Heart left ventricle (tissue), 16 donors: Measurements from ENCODE around the gene CRLF2. TPM values are rescaled to one million over a fixed set of nuclear protein-coding genes. Genes with fewer than 3 reads are reported as not detected.

Experiments
- ATAC-seq, 4 donors: fragments of 200-7000 bp; cut with Tn5 transposase; one replicate each; pipeline ENCODE4 v1.9.1; 2020 to 2022; ENCODE audit warnings: moderate library complexity in 4 of 4, mild to moderate bottlenecking in 3 of 4, moderate number of reproducible peaks in 1 of 4
- DNase-seq, 5 donors: peaks; one replicate each; pipeline ENCODE4 v3.0.0-alpha.2; 2020
- H3K27ac ChIP-seq, 12 donors: fragments of 200-600 bp; sonication (generic) in 4 of 12; one replicate each; pipeline versions ENCODE4 v1.5.0 to v1.8.0; 2016 to 2022; ENCODE audit warnings: mild to moderate bottlenecking in 2 of 12
- H3K27me3 ChIP-seq, 9 donors: fragments of 200-600 bp; sonication (generic) in 2 of 9; one replicate each; pipeline versions ENCODE4 v1.5.1 to v1.8.0; 2016 to 2022; ENCODE audit warnings: mild to moderate bottlenecking in 3 of 9
- H3K36me3 ChIP-seq, 9 donors: fragments of 200-600 bp; sonication (generic) in 2 of 9; one replicate each; pipeline versions ENCODE4 v1.5.0 to v1.8.0; 2018 to 2022; ENCODE audit warnings: mild to moderate bottlenecking in 2 of 9
- H3K4me1 ChIP-seq, 12 donors: fragments of 200-600 bp; sonication (generic) in 4 of 12; one replicate each; pipeline versions ENCODE4 v1.5.0 to v1.8.0; 2016 to 2022; ENCODE audit warnings: mild to moderate bottlenecking in 3 of 12
- H3K4me3 ChIP-seq, 12 donors: fragments of 200-600 bp; sonication (generic) in 4 of 12; one replicate each; pipeline versions ENCODE4 v1.5.0 to v1.8.0; 2017 to 2022; ENCODE audit warnings: mild to moderate bottlenecking in 9 of 12, moderate library complexity in 4 of 12
- H3K9me3 ChIP-seq, 12 donors: fragments of 200-600 bp; sonication (generic) in 4 of 12; one replicate each; pipeline versions ENCODE4 v1.5.0 to v1.8.0; 2016 to 2022; ENCODE audit warnings: mild to moderate bottlenecking in 1 of 12
- POLR2A ChIP-seq, 2 donors: fragments of 450-650 bp; IDR thresholded peaks; one replicate each; pipeline ENCODE4 v1.6.1; 2017; ENCODE audit warnings: antibody characterized with exemption in 2 of 2, mild to moderate bottlenecking in 2 of 2, moderate library complexity in 2 of 2
- WGBS, 4 donors: extraction: QIAGEN DNeasy Blood & Tissue Kit in 2 of 4; methylation state at CpG; one replicate each; pipeline versions ENCODE4 v1.1.5 to v1.1.7; 2013 to 2018; 5-methylcytosine and 5-hydroxymethylcytosine counted together
- intact Hi-C, 10 donors: fragments of 100-400 bp; cut with DNase I; formaldehyde crosslinking; loops; one replicate each; pipeline versions ENCODE4 v1.11.1 to v1.14.2; 2022
- polyA plus RNA-seq, 2 donors: library from polyadenylated mRNA; stranded (reverse); fragments of 200-250 nt; gene quantifications; one replicate each; pipeline ENCODE4 v1.2.3, GENCODE V29; 2013
- total RNA-seq, 9 donors: library from RNA; depleted of rRNA in 2 of 9; stranded (reverse); fragments of >200 nt in 2 of 9; fragmentation: NEBNext Ultra II Directional in 3 of 9; extraction: Animal tissue kit (Norgen Biotek cat#: 25700) in 3 of 9; gene quantifications; one replicate each; pipeline versions ENCODE4 v1.1.0 to v1.2.4, GENCODE V29; 2016 to 2023
- TF ChIP-seq, protein P1 (sequence below), 12 donors: fragments of 200-600 bp; sonication (generic) in 4 of 12; IDR thresholded peaks; one replicate each; pipeline versions ENCODE4 v1.5.0 to v1.8.0; 2018 to 2022; ENCODE audit warnings: antibody characterized with exemption in 12 of 12, mild to moderate bottlenecking in 5 of 12
- donor health status: ischemic (EF 13 %, LVEDD 7.1; RV severe dilation, severe dysfunction).
- donor health status: healthy with polysubstance abuse.
- donor health status: DM: no; HTN: yes; CAD: no.
- donor health status: DM: no; HTN: no; CAD: no.
- donor health status: ischemic (EF 25% LVEDD 6.9; RV normal size, moderate dysfunction).
- donor health status: ischemic (EF 25% LVEDD 5.7; RV mildly dilated, moderate dysfunction).
- donor health status: healthy.
- donor health status: DM: yes; HTN: yes; CAD: no.
- donor health status: ischemic (EF 35%, LVEDD 5.7; RV mildly dilated, moderate dysfunction).
- donor health status: nonischemic (EF 11% LVEDD 7.7; RV severe dilation, severe dysfunction).
- donor health status: DM: yes; HTN: yes; CAD: no.
- donor health status: PGD.
- donor health status: ischemic (EF 29% LVEDD 5.4; RV normal size, mild dysfunction).
- donor health status: nonischemic (EF 23%, LVEDD 6.1; RV moderate dilation, normal function).

The CRLF2 gene
- total and polyA plus RNA-seq, 11 donors, result 0.19 to 0.20 TPM; not detected in 9

DNA sequence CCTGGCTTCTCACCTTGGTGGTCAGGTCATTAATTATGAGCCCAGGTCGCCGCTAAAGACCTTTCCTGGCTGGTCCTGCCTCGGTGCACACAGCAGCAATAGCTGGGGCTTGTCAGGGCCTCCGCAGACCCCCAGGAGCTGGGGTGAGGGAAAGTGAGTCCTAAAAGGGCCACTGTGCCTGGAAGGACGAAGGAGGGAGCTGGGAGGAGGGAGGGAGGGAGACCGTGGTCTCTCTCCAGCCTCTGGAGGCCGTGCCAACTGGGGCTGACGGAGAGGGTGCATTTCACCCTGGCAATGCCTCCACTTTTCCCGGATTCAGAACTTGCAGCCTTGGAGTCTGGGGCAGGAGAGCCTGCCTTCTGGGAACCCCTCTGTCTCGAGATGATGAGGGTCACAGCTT lies 60.4 kb downstream of the CRLF2 start:
- Histone ChIP-seq H3K9me3 (no peaks in the 10 kb centered on the region), H3K27ac (no peak overlapping the region), H3K4me1 (no peaks in the 10 kb centered on the region), H3K36me3 (no peaks in the 10 kb centered on the region), H3K4me3 (no peak overlapping the region), H3K27me3 (peaks cover 0 to 39% (median 4%) of the 10 kb centered on the region in 9 donors)
- DNase-seq, result no peak
- 32 to 52% (median 51%) methylated on average over 10 of the region's 10 CpGs for WGBS, 4 donors
- ATAC-seq, result no peak
- TF ChIP-seq POLR2A (IDR thresholded peaks at IDR 0.05), result no peak
- TF ChIP-seq, protein P1, sequence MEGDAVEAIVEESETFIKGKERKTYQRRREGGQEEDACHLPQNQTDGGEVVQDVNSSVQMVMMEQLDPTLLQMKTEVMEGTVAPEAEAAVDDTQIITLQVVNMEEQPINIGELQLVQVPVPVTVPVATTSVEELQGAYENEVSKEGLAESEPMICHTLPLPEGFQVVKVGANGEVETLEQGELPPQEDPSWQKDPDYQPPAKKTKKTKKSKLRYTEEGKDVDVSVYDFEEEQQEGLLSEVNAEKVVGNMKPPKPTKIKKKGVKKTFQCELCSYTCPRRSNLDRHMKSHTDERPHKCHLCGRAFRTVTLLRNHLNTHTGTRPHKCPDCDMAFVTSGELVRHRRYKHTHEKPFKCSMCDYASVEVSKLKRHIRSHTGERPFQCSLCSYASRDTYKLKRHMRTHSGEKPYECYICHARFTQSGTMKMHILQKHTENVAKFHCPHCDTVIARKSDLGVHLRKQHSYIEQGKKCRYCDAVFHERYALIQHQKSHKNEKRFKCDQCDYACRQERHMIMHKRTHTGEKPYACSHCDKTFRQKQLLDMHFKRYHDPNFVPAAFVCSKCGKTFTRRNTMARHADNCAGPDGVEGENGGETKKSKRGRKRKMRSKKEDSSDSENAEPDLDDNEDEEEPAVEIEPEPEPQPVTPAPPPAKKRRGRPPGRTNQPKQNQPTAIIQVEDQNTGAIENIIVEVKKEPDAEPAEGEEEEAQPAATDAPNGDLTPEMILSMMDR (IDR thresholded peaks at IDR 0.05), result no peak
- intact Hi-C loops, result no loop called here

DNA sequence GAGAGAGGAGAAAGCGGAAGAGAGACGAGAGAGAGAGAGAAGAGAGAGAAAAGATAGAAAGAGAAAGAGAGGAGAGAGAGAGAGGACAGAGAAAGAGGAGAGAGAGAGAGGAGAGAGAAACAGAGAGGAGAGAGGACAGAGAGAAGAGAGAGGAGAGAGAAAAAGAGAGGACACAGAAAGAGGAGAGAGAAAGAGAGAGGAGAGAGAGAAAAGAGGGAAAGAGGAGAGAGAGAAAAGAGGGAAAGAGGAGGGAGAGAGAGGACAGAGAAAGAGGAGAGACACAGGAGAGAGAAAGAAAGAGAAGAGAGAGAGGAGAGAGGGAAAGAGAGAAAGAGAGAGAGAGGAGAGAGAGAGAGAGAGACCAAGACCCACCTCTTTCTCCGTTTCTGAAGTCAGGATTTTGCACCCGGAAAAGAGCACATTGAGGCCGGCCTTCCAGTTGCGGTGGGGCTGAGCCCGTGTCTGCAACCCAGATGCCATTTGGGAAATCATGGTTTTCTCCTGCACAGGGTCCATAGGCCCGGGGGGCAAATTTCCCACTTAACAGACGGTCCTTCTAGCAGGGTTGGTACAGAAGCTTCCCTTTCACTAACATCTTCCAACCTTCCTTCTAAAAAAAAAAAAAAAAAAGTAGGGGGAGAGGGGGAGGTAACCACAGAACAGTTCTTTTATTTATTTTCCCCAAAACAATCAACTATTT lies 60.9 kb downstream of the CRLF2 start:
- TF ChIP-seq, protein P1 (IDR thresholded peaks at IDR 0.05), result no peak
- no peak for TF ChIP-seq POLR2A (IDR thresholded peaks at IDR 0.05)
- DNase-seq, result no peak
- intact Hi-C loops, result no loop called here

DNA sequence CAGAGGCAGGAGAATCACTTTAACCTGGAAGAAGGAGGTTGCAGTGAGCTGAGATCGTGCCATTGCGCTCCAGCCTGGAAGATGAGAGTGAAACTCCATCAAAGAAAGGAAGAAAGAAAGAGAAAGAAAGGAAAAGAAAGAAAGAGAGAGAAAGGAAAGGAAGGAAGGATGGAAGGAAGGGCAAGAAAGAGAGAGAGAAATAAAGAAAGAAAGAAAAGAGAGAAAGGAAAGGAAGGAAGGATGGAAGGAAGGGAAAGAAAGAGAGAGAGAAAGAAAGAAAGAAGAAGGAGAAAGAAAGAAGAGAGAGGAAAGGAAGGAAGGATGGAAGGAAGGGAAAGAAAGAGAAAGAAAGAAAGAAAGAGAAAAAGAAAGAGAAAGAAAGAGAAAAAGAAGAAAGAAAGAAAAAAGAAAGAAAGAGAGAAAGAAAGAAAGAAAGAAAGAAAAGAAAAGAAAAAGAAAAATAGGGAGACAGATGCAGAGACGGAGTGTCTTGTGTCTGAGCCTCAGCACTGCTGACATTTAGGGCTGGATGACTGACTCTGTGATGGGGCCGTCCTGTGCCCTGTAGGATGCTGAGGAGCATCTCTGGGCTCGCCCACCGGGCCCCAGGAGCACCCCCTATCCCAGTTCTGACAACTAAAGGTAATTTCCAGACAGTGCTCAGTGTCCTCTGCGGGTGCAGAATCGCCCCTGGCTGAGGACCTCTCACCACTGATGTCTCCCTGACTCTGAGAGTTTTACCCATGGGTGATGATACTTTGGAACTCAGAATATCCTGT lies 61.7 kb downstream of the CRLF2 start:
- no peak for ATAC-seq
- H3K27me3 ChIP-seq, result peaks cover 0 to 33% (median 3%) of the 10 kb centered on the region in 9 donors
- no peaks in the 10 kb centered on the region for H3K4me1 ChIP-seq
- no peak for TF ChIP-seq POLR2A (IDR thresholded peaks at IDR 0.05)
- TF ChIP-seq, protein P1 (IDR thresholded peaks at IDR 0.05), result no peak
- 69 to 81% (median 76%) methylated on average over 8 of the region's 8 CpGs for WGBS, 4 donors
- DNase-seq, result no peak
- H3K4me3 ChIP-seq, result no peak overlapping the region
- no peak overlapping the region for H3K27ac ChIP-seq
- H3K36me3 ChIP-seq, result no peaks in the 10 kb centered on the region
- no peaks in the 10 kb centered on the region for H3K9me3 ChIP-seq
- intact Hi-C loops, result no loop called here

More for the DNA sequence above, 60.9 kb downstream of the CRLF2 start:
- Histone ChIP-seq H3K4me3 (no peak overlapping the region), H3K27ac (no peak overlapping the region), H3K36me3 (no peaks in the 10 kb centered on the region), H3K27me3 (peaks cover 0 to 37% (median 4%) of the 10 kb centered on the region in 9 donors), H3K9me3 (no peaks in the 10 kb centered on the region), H3K4me1 (no peaks in the 10 kb centered on the region)
- WGBS, 4 donors, result 46 to 58% (median 51%) methylated on average over 9 of the region's 9 CpGs
- no peak for ATAC-seq
